ENCODE measurements around the gene IFIT2. TPM values are rescaled to one million over a fixed set of nuclear protein-coding genes. Genes with fewer than 3 reads are reported as not detected.

IFIT2 gene
- total RNA-seq, 1 donor: 9.0 TPM

GRCh38 chr10:89269433-89270152, 32.3 kb upstream of the IFIT2 start:
- H3K36me3 ChIP-seq (ENCODE audit: insufficient read depth, low read length): no peaks in the 10 kb centered on the region
- H2AFZ ChIP-seq (ENCODE audit: low read length): no peak overlapping the region
- DNase-seq (ENCODE audit: insufficient read length, low spot score, missing footprints): no peak
- H4K20me1 ChIP-seq (ENCODE audit: insufficient read depth, low read length): no peaks in the 10 kb centered on the region
- no peak overlapping the region for H3K4me3 ChIP-seq (ENCODE audit: insufficient read depth, low read length)
- H3K4me1 ChIP-seq (ENCODE audit: insufficient read depth, low read length): peaks cover 14% of the 10 kb centered on the region
- no peaks in the 10 kb centered on the region for H3K27me3 ChIP-seq (ENCODE audit: insufficient read depth, low read length)
- H3K9me3 ChIP-seq (ENCODE audit: low read depth, low read length): no peaks in the 10 kb centered on the region
- no peaks in the 10 kb centered on the region for H3K79me2 ChIP-seq (ENCODE audit: insufficient read depth, low read length)
- TF ChIP-seq CTCF (IDR thresholded peaks at IDR 0.05; ENCODE audit: extremely low read depth, low read depth, low read length): no peak
- no peak overlapping the region for H3K4me2 ChIP-seq (ENCODE audit: insufficient read depth, low read length)
- no peak overlapping the region for H3K27ac ChIP-seq (ENCODE audit: low read depth, low read length)

- peaks cover 20% of the 10 kb centered on the region for H3K4me1 ChIP-seq (ENCODE audit: insufficient read depth, low read length)
- DNase-seq (ENCODE audit: insufficient read length, low spot score, missing footprints): no peak
- TF ChIP-seq CTCF (IDR thresholded peaks at IDR 0.05; ENCODE audit: extremely low read depth, low read depth, low read length): no peak
These were observed 31.7 kb upstream of the IFIT2 start for GRCh38 chr10:89270153-89270483.

GRCh38 chr10:89271532-89271931, 30.3 kb upstream of the IFIT2 start:
- Histone ChIP-seq H3K27me3 (ENCODE audit: insufficient read depth, low read length) (no peaks in the 10 kb centered on the region), H3K4me3 (ENCODE audit: insufficient read depth, low read length) (no peak overlapping the region), H3K4me1 (ENCODE audit: insufficient read depth, low read length) (peaks cover 30% of the 10 kb centered on the region), H3K4me2 (ENCODE audit: insufficient read depth, low read length) (no peak overlapping the region), H3K79me2 (ENCODE audit: insufficient read depth, low read length) (no peaks in the 10 kb centered on the region), H2AFZ (ENCODE audit: low read length) (no peak overlapping the region), H3K27ac (ENCODE audit: low read depth, low read length) (no peak overlapping the region), H3K9me3 (ENCODE audit: low read depth, low read length) (no peaks in the 10 kb centered on the region), H3K36me3 (ENCODE audit: insufficient read depth, low read length) (no peaks in the 10 kb centered on the region), H4K20me1 (ENCODE audit: insufficient read depth, low read length) (no peaks in the 10 kb centered on the region)
- DNase-seq (ENCODE audit: insufficient read length, low spot score, missing footprints): no peak
- TF ChIP-seq CTCF (IDR thresholded peaks at IDR 0.05; ENCODE audit: extremely low read depth, low read depth, low read length): no peak

More at GRCh38 chr10:89270153-89270483, 31.7 kb upstream of the IFIT2 start:
- H2AFZ ChIP-seq (ENCODE audit: low read length): no peak overlapping the region
- H3K79me2 ChIP-seq (ENCODE audit: insufficient read depth, low read length): no peaks in the 10 kb centered on the region
- H3K4me3 ChIP-seq (ENCODE audit: insufficient read depth, low read length): no peak overlapping the region
- H3K4me2 ChIP-seq (ENCODE audit: insufficient read depth, low read length): no peak overlapping the region
- H3K36me3 ChIP-seq (ENCODE audit: insufficient read depth, low read length): no peaks in the 10 kb centered on the region
- H3K27ac ChIP-seq (ENCODE audit: low read depth, low read length): no peak overlapping the region
- H4K20me1 ChIP-seq (ENCODE audit: insufficient read depth, low read length): no peaks in the 10 kb centered on the region
- H3K9me3 ChIP-seq (ENCODE audit: low read depth, low read length): no peaks in the 10 kb centered on the region
- H3K27me3 ChIP-seq (ENCODE audit: insufficient read depth, low read length): no peaks in the 10 kb centered on the region

- H3K27me3 ChIP-seq (ENCODE audit: insufficient read depth, low read length): no peaks in the 10 kb centered on the region
- no peak for TF ChIP-seq CTCF (IDR thresholded peaks at IDR 0.05; ENCODE audit: extremely low read depth, low read depth, low read length)
- no peaks in the 10 kb centered on the region for H3K79me2 ChIP-seq (ENCODE audit: insufficient read depth, low read length)
- no peak overlapping the region for H3K4me2 ChIP-seq (ENCODE audit: insufficient read depth, low read length)
- H3K4me3 ChIP-seq (ENCODE audit: insufficient read depth, low read length): no peak overlapping the region
- no peak overlapping the region for H3K27ac ChIP-seq (ENCODE audit: low read depth, low read length)
- no peaks in the 10 kb centered on the region for H3K9me3 ChIP-seq (ENCODE audit: low read depth, low read length)
- H3K36me3 ChIP-seq (ENCODE audit: insufficient read depth, low read length): no peaks in the 10 kb centered on the region
- no peak for DNase-seq (ENCODE audit: insufficient read length, low spot score, missing footprints)
- no peak overlapping the region for H2AFZ ChIP-seq (ENCODE audit: low read length)
- H4K20me1 ChIP-seq (ENCODE audit: insufficient read depth, low read length): no peaks in the 10 kb centered on the region
- H3K4me1 ChIP-seq (ENCODE audit: insufficient read depth, low read length): peaks cover 40% of the 10 kb centered on the region
These were observed 28.2 kb upstream of the IFIT2 start for GRCh38 chr10:89273680-89274079.
